Cardiac muscle cell (in vitro differentiated cells and primary cell): ENCODE results near the gene AADAC. TPM values are rescaled to one million over a fixed set of nuclear protein-coding genes. Genes with fewer than 3 reads are reported as not detected.
A peak's percentile ranks its signal among the peaks of the same experiment; 100 is the strongest.

ENCODE experiments used
- DNase-seq, 2 donors: peaks; one replicate each; pipeline versions ENCODE4 v3.0.0 to v3.0.0-alpha.2; 2010 to 2017; ENCODE audit warnings: low read depth in 1 of 2, low spot score in 1 of 2
- H3K27ac ChIP-seq: fragments of 200-600 bp; sonication (generic); 2 replicates; pipeline ENCODE4 v1.5.1; 2016
- H3K27me3 ChIP-seq: fragments of 200-600 bp; sonication (generic); 2 replicates; pipeline ENCODE4 v1.6.0; 2016; ENCODE audit warnings: control low read depth
- H3K36me3 ChIP-seq: fragments of 200-600 bp; sonication (generic); 2 replicates; pipeline ENCODE4 v1.5.1; 2016; ENCODE audit warnings: control low read depth
- H3K4me1 ChIP-seq: fragments of 200-600 bp; sonication (generic); 2 replicates; pipeline ENCODE4 v1.8.1; 2017; ENCODE audit warnings: low read depth, mild to moderate bottlenecking, mixed run types
- H3K4me3 ChIP-seq: fragments of 200-600 bp; sonication (generic); 2 replicates; pipeline ENCODE4 v1.5.1; 2016; ENCODE audit warnings: mild to moderate bottlenecking
- H3K9me3 ChIP-seq: fragments of 200-600 bp; sonication (generic); 2 replicates; pipeline ENCODE4 v1.5.1; 2017; ENCODE audit warnings: low read depth, mild to moderate bottlenecking, control low read depth
- polyA plus RNA-seq: library from polyadenylated mRNA; unstranded; fragments of >200 nt; fragmentation: Nextera tagmentation; extraction: Ambion mirVana; gene quantifications from 2 replicates; pipeline ENCODE4 v1.2.1, GENCODE V29; 2016
- total RNA-seq: library from RNA; depleted of rRNA; stranded (reverse); fragments of >200 nt; gene quantifications from 2 replicates; pipeline ENCODE4 v1.2.3, GENCODE V29; 2016
- TF ChIP-seq, protein P1 (sequence below): IDR thresholded peaks from 2 replicates; pipeline ENCODE4 v1.5.1; 2012; ENCODE audit warnings: low read depth, mild to moderate bottlenecking, low read length

AADAC gene
- total and polyA plus RNA-seq, 2 experiments from 2014 or later: 0.12 TPM; not detected in 1

DNA sequence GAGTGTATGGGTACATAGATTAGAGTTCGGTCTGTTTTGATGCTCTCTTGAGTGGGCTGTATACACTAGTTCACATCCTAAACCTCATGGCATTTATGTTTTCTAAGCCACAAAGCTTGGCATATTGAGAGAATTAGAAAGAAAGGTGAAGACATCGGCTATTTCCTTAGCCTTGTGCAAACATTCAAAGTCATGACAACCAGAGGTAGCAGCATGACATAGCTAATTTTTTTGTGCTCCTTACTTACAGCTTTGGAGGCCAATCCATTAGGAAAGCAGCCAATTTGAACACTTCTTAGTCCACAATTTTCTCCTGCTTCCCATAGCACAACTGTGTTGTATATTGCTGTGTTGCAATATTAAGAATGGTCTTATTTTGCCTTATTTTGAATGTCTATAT, 21.5 kb upstream of the AADAC start:
- no peak overlapping the region for H3K4me3 ChIP-seq
- DNase-seq: peak in 1 of 2 donors; percentile 46
- H3K27ac ChIP-seq: no peak overlapping the region
- TF ChIP-seq, protein P1, sequence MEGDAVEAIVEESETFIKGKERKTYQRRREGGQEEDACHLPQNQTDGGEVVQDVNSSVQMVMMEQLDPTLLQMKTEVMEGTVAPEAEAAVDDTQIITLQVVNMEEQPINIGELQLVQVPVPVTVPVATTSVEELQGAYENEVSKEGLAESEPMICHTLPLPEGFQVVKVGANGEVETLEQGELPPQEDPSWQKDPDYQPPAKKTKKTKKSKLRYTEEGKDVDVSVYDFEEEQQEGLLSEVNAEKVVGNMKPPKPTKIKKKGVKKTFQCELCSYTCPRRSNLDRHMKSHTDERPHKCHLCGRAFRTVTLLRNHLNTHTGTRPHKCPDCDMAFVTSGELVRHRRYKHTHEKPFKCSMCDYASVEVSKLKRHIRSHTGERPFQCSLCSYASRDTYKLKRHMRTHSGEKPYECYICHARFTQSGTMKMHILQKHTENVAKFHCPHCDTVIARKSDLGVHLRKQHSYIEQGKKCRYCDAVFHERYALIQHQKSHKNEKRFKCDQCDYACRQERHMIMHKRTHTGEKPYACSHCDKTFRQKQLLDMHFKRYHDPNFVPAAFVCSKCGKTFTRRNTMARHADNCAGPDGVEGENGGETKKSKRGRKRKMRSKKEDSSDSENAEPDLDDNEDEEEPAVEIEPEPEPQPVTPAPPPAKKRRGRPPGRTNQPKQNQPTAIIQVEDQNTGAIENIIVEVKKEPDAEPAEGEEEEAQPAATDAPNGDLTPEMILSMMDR: no peak
- no peaks in the 10 kb centered on the region for H3K9me3 ChIP-seq
- H3K27me3 ChIP-seq: no peaks in the 10 kb centered on the region
- no peaks in the 10 kb centered on the region for H3K36me3 ChIP-seq
- peaks cover 11% of the 10 kb centered on the region for H3K4me1 ChIP-seq

DNA sequence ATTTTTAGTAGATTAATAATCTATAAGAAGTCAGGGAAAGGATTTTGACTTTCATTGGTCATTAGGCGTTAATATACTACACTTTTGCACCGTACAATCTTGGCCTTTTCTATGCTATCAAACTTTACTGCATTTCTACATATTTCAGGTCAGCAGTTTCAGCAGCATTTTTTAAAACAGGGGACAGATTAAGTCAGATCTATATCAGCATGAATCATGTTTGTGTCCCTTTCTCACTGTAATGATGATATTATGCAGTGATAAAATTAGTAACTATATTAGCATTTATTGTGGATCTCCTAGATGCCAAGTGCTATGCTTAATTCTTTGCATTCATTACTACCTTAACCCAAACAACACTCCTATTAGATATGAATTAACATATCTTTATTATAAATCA, 20.3 kb upstream of the AADAC start:
- TF ChIP-seq, protein P1: no peak
- no peaks in the 10 kb centered on the region for H3K9me3 ChIP-seq
- no peaks in the 10 kb centered on the region for H3K27me3 ChIP-seq
- no peak overlapping the region for H3K27ac ChIP-seq
- no peak overlapping the region for H3K4me3 ChIP-seq
- H3K36me3 ChIP-seq: no peaks in the 10 kb centered on the region
- DNase-seq: no peak
- H3K4me1 ChIP-seq: no peaks in the 10 kb centered on the region

DNA sequence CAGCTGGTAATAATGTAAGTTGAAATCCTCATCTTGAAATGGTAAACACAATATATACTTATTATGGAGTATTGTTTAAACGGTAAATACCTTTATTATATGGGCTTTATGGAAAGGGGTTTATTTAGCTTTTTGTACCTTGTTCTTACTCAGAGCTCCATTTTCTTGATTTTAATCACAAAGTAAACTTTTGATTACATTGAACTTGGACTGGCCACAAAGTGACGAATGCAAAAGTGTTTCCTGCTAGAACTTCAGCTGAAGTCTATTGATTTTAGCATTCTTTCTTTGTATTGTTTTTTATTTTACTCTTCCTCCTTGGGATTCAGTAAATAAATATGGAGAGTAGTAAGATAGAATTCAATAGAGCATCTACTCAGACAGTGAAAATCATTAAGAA, 19.8 kb upstream of the AADAC start:
- Histone ChIP-seq H3K36me3 (no peaks in the 10 kb centered on the region), H3K27ac (no peak overlapping the region), H3K4me3 (no peak overlapping the region), H3K4me1 (no peaks in the 10 kb centered on the region), H3K27me3 (no peaks in the 10 kb centered on the region), H3K9me3 (no peaks in the 10 kb centered on the region)
- TF ChIP-seq, protein P1: no peak
- DNase-seq: no peak

DNA sequence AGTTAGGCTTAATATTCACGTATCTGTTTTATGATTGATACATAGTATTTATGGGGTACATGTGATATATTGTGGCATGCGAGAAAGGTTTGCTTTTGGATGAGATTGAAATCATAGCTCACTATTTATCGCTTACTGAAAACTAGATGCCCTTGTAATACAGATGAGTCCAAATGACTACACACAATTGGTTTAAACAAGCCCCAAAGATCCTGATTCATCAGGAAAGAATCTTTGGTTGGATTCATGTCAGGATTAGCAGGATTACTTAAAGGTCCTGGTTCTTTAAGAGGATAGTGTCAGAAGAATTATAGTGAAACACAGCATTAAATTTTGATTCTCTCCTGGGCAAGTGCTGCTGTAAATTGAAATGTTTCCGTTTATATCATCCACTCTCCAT, 18.6 kb upstream of the AADAC start:
- H3K36me3 ChIP-seq: no peaks in the 10 kb centered on the region
- H3K4me3 ChIP-seq: no peak overlapping the region
- H3K27ac ChIP-seq: no peak overlapping the region
- DNase-seq: peak in 1 of 2 donors; percentile 85
- no peaks in the 10 kb centered on the region for H3K27me3 ChIP-seq
- H3K4me1 ChIP-seq: no peaks in the 10 kb centered on the region
- TF ChIP-seq, protein P1: no peak
- no peaks in the 10 kb centered on the region for H3K9me3 ChIP-seq

DNA sequence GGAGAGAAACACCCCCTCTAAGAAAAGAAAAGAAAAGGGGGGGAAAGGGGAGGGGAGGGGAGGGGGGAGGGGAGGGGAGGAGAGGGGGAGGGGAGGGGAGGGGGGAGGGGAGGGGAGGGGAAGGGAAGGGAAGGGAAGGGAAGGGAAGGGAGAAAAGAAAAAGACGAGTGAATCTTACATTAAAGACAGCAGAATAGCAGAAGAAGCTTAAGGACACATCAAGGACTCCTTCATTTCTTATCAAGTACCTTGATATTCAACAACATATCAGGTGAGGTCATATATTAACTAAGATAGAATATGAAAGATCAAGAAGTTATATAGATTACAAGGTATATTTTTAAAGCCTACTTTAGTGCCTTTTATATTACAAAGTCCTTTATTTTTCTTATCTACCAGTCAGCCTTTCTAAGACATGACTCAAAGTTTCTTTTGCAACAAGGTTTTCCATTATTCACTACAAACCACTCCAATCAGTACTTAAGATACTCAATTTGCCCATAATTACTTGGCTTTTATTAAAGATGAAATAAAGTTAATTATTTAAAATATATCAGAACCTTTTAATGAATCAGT, 17.7 kb upstream of the AADAC start:
- Histone ChIP-seq H3K9me3 (no peaks in the 10 kb centered on the region), H3K4me3 (no peak overlapping the region), H3K4me1 (no peaks in the 10 kb centered on the region), H3K36me3 (no peaks in the 10 kb centered on the region), H3K27ac (no peak overlapping the region), H3K27me3 (no peaks in the 10 kb centered on the region)
- TF ChIP-seq, protein P1: no peak
- DNase-seq: peak in 1 of 2 donors; percentile 58

DNA sequence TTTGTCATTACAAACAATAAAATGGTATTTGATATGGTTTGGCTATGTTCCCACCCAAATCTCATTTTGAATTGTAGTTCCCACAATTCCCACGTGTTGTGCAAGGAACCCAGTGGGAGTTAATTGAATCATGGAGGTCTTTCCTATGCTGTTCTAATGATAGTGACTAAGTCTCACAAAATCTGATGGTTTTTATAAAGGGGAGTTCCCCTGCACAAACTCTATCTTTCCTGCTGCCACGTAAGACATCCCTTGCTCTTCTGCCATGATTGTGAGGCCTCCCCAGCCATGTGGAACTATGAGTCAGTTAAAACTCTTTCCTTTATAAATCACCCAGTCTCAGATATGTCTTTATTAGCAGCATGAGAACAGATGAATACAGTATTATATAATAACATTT, 15.4 kb upstream of the AADAC start:
- DNase-seq: no peak

More for the DNA sequence above, 15.4 kb upstream of the AADAC start:
- TF ChIP-seq, protein P1: no peak
- Histone ChIP-seq H3K9me3 (no peaks in the 10 kb centered on the region), H3K27me3 (no peaks in the 10 kb centered on the region), H3K4me3 (no peak overlapping the region), H3K27ac (no peak overlapping the region), H3K4me1 (no peaks in the 10 kb centered on the region), H3K36me3 (no peaks in the 10 kb centered on the region)
